ENCODE measurements around the gene ADGRF3. TPM values are rescaled to one million over a fixed set of nuclear protein-coding genes. Genes with fewer than 3 reads are reported as not detected.

The ADGRF3 gene
- total and polyA plus RNA-seq, 2 of the 13 experiments (the other 11 are each of a cell fraction or from before 2014, with no cell fraction given): 0.40 to 1.5 TPM

DNA sequence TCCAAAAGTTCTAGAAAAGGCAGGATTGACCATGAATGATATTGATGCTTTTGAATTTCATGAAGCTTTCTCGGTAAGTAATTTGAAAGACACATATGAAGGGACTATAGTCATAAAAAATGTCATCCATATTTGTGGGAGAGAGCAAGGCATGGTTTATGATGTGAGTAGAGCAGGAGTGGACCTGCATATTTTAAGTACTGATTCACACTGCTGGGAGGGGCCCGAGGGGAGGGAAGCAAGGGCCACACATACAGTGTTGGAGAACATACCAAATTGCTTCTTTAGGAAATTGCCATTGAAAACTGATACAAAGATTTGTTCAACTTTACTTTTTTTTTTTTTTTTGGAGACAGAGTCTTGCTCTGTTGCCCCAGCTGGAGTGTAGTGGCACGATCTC, 62.5 kb downstream of the ADGRF3 start:
- H3K27ac ChIP-seq (ENCODE audit: extremely low read length, insufficient read depth, low read length): no peak overlapping the region
- no peaks in the 10 kb centered on the region for H3K9me3 ChIP-seq (ENCODE audit: low read length)
- DNase-seq (ENCODE audit: low spot score) (no peak), FAIRE-seq (no peak), ATAC-seq (no peak)
- H3K4me1 ChIP-seq (ENCODE audit: insufficient read depth, low read length): peaks cover 5% of the 10 kb centered on the region; the same call in 1 of the 2 replicates
- WGBS (ENCODE audit: low lambda C conversion rate): 96% methylated on average over 3 of the region's 3 CpGs
- H3K27me3 ChIP-seq (ENCODE audit: control insufficient read depth in 1 of 2, insufficient read depth in 2 of 2, low read length in 2 of 2): no peaks in the 10 kb centered on the region
- no TSS peak for BruUV-seq (replicated peaks)
- H3K4me3 ChIP-seq (replicated peaks in 1 of 3; ENCODE audit: insufficient read depth in 1 of 3, low read depth in 2 of 3, low read length in 3 of 3): no peak overlapping the region
- H3K4me2 ChIP-seq (ENCODE audit: low read depth, low read length): no peak overlapping the region
- ChIA-PET POLR2A (no interaction called here), CTCF (ENCODE audit: low intra/inter-chr PET ratio, low total read pairs) (no interaction called here)
- H3K9ac ChIP-seq (ENCODE audit: insufficient read depth, low read depth, low read length): no peak overlapping the region
- intact Hi-C loops (cut with micrococcal nuclease; ENCODE audit: unreplicated experiment) (no loop called here), in situ Hi-C loops (cut with HindIII; ENCODE audit: extremely low pct_ligation_motif_present, low pct_unique_long_range_greater_than_20kb) (no loop called here)
- H2AFZ ChIP-seq (ENCODE audit: low read length): no peak overlapping the region
- peaks cover 24 to 65% of the 10 kb centered on the region in 2 experiments for H3K36me3 ChIP-seq (replicated peaks in 1 of 2; ENCODE audit: control insufficient read depth in 1 of 2, insufficient read depth in 2 of 2, low read length in 2 of 2)
- H3K79me2 ChIP-seq (ENCODE audit: insufficient read depth, low read length): no peaks in the 10 kb centered on the region
- no peaks in the 10 kb centered on the region for H4K20me1 ChIP-seq (ENCODE audit: insufficient read depth, low read length)
- TF ChIP-seq, protein P1, sequence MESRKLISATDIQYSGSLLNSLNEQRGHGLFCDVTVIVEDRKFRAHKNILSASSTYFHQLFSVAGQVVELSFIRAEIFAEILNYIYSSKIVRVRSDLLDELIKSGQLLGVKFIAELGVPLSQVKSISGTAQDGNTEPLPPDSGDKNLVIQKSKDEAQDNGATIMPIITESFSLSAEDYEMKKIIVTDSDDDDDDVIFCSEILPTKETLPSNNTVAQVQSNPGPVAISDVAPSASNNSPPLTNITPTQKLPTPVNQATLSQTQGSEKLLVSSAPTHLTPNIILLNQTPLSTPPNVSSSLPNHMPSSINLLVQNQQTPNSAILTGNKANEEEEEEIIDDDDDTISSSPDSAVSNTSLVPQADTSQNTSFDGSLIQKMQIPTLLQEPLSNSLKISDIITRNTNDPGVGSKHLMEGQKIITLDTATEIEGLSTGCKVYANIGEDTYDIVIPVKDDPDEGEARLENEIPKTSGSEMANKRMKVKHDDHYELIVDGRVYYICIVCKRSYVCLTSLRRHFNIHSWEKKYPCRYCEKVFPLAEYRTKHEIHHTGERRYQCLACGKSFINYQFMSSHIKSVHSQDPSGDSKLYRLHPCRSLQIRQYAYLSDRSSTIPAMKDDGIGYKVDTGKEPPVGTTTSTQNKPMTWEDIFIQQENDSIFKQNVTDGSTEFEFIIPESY (CRISPR knock-in tag; IDR thresholded peaks at IDR 0.05): no peak
- no peak for TF ChIP-seq CCDC6 (CRISPR knock-in tag; IDR thresholded peaks at IDR 0.05)
- no peak for TF ChIP-seq PHF8 (CRISPR knock-in tag; IDR thresholded peaks at IDR 0.05)
- no peak for TF ChIP-seq EZH2 (conservative IDR thresholded peaks at IDR 0.05; ENCODE audit: low read depth, low read length)
- TF ChIP-seq ZNF430 (CRISPR knock-in tag; IDR thresholded peaks at IDR 0.05): no peak
- no peak for TF ChIP-seq RAD51 (IDR thresholded peaks at IDR 0.05; ENCODE audit: borderline replicate concordance)
- no peak for TF ChIP-seq SOX5 (CRISPR knock-in tag; IDR thresholded peaks at IDR 0.05; ENCODE audit: borderline replicate concordance)
- no peak for TF ChIP-seq GABPA (IDR thresholded peaks at IDR 0.05; ENCODE audit: low read depth, low read length)
- TF ChIP-seq GABPA (CRISPR knock-in tag; IDR thresholded peaks at IDR 0.05; ENCODE audit: low read depth): no peak
- no peak for TF ChIP-seq ATF1 (CRISPR knock-in tag; IDR thresholded peaks at IDR 0.05)
- TF ChIP-seq, protein P2, sequence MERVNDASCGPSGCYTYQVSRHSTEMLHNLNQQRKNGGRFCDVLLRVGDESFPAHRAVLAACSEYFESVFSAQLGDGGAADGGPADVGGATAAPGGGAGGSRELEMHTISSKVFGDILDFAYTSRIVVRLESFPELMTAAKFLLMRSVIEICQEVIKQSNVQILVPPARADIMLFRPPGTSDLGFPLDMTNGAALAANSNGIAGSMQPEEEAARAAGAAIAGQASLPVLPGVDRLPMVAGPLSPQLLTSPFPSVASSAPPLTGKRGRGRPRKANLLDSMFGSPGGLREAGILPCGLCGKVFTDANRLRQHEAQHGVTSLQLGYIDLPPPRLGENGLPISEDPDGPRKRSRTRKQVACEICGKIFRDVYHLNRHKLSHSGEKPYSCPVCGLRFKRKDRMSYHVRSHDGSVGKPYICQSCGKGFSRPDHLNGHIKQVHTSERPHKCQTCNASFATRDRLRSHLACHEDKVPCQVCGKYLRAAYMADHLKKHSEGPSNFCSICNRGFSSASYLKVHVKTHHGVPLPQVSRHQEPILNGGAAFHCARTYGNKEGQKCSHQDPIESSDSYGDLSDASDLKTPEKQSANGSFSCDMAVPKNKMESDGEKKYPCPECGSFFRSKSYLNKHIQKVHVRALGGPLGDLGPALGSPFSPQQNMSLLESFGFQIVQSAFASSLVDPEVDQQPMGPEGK (CRISPR knock-in tag; IDR thresholded peaks at IDR 0.05): no peak
- TF ChIP-seq ZNF263 (CRISPR knock-in tag; IDR thresholded peaks at IDR 0.05): no peak
- no peak for TF ChIP-seq PRMT3 (CRISPR knock-in tag; IDR thresholded peaks at IDR 0.05; ENCODE audit: borderline replicate concordance, low read depth)
- no peak for TF ChIP-seq RAD21 (CRISPR knock-in tag; IDR thresholded peaks at IDR 0.05)
- TF ChIP-seq SOX6 (IDR thresholded peaks at IDR 0.05): no peak
- TF ChIP-seq SOX6 (CRISPR knock-in tag; IDR thresholded peaks at IDR 0.05): no peak
- TF ChIP-seq, protein P3, sequence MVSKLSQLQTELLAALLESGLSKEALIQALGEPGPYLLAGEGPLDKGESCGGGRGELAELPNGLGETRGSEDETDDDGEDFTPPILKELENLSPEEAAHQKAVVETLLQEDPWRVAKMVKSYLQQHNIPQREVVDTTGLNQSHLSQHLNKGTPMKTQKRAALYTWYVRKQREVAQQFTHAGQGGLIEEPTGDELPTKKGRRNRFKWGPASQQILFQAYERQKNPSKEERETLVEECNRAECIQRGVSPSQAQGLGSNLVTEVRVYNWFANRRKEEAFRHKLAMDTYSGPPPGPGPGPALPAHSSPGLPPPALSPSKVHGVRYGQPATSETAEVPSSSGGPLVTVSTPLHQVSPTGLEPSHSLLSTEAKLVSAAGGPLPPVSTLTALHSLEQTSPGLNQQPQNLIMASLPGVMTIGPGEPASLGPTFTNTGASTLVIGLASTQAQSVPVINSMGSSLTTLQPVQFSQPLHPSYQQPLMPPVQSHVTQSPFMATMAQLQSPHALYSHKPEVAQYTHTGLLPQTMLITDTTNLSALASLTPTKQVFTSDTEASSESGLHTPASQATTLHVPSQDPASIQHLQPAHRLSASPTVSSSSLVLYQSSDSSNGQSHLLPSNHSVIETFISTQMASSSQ (IDR thresholded peaks at IDR 0.05; ENCODE audit: low read depth): no peak
- TF ChIP-seq, protein P3 (CRISPR knock-in tag; IDR thresholded peaks at IDR 0.05; ENCODE audit: borderline replicate concordance): no peak
